Middle frontal gyrus (tissue), 1 donor: ENCODE results near the gene MOV10.
"Not testable (repeated sequence)": the region's sequence is repeated elsewhere in the genome, so short reads cannot be mapped to it uniquely, and the experiment has no call there.

Experiments used
- DNase-seq: peaks from one replicate; pipeline ENCODE4 v3.0.0-alpha.2; 2015; ENCODE audit warnings: low spot score; ENCODE audit errors: extremely low spot score

Gene MOV10

GRCh38 chr1:112712191-112712590 is 37.7 kb downstream of the MOV10 start:
- no peak for DNase-seq

- no peak for DNase-seq
Measured at GRCh38 chr1:112712701-112713128, 38.3 kb downstream of the MOV10 start.

- DNase-seq = no peak
Measured at GRCh38 chr1:112713466-112714312, 39.2 kb downstream of the MOV10 start.

- DNase-seq = no peak
Measured at GRCh38 chr1:112714313-112715263, 40.1 kb downstream of the MOV10 start.

- peak; percentile 53 for DNase-seq
Measured at GRCh38 chr1:112715264-112716053, 41.0 kb downstream of the MOV10 start, which contains the start of gene PPM1J. Gene PPM1J, minus strand, starts transcription at chr1:112715332. Its CDS starts 31 bp downstream, at chr1:112715301.

GRCh38 chr1:112716133-112716720 is 41.8 kb downstream of the MOV10 start:
- peak; percentile 83 for DNase-seq

GRCh38 chr1:112717263-112717873 is 42.9 kb downstream of the MOV10 start:
- DNase-seq = no peak

- DNase-seq = peak; percentile 63
Measured at GRCh38 chr1:112718691-112719418, 44.4 kb downstream of the MOV10 start.

GRCh38 chr1:112719706-112720105 is 45.2 kb downstream of the MOV10 start:
- no peak for DNase-seq

- no peak for DNase-seq
Measured at GRCh38 chr1:112720800-112721199, 46.3 kb downstream of the MOV10 start.

GRCh38 chr1:112721294-112721693 is 46.8 kb downstream of the MOV10 start:
- DNase-seq = not testable (repeated sequence)

GRCh38 chr1:112721966-112722524 is 47.6 kb downstream of the MOV10 start:
- no peak for DNase-seq

- DNase-seq = no peak
Measured at GRCh38 chr1:112722601-112723510, 48.4 kb downstream of the MOV10 start.

- no peak for DNase-seq
Measured at GRCh38 chr1:112723511-112723839, 49.0 kb downstream of the MOV10 start.

GRCh38 chr1:112724240-112724639 is 49.8 kb downstream of the MOV10 start:
- DNase-seq = not testable (repeated sequence)

GRCh38 chr1:112727716-112728115 is 53.3 kb downstream of the MOV10 start:
- no peak for DNase-seq

- DNase-seq = not testable (repeated sequence)
Measured at GRCh38 chr1:112728306-112728971, 54.0 kb downstream of the MOV10 start.

GRCh38 chr1:112729011-112729410 is 54.6 kb downstream of the MOV10 start:
- not testable (repeated sequence) for DNase-seq
